Measurements from ENCODE around the gene CSRNP3.

Gene CSRNP3

DNA sequence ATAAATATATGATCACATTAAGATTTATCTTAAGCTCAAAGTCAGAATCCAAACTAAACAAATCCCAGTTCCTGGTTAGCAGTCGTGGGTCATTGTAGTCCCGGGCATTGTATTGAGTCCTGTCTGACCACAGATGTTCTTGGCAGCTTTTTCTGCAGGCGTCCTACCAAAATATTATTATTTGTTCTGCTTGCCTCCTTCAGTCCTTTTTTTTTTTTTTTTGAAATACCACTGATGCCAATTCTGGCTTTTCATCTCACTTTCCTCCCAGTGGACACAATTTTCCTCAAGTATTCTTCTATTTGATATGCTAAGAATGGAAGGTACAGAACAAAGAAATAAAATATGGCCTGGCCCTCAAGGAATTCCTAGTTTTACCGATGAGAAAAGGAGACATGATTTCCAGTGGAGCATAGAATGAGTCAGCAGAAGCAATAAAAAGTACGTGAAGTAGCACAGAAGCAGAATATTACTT, 151.6 kb downstream of the CSRNP3 start:
- TF ChIP-seq, protein P1, sequence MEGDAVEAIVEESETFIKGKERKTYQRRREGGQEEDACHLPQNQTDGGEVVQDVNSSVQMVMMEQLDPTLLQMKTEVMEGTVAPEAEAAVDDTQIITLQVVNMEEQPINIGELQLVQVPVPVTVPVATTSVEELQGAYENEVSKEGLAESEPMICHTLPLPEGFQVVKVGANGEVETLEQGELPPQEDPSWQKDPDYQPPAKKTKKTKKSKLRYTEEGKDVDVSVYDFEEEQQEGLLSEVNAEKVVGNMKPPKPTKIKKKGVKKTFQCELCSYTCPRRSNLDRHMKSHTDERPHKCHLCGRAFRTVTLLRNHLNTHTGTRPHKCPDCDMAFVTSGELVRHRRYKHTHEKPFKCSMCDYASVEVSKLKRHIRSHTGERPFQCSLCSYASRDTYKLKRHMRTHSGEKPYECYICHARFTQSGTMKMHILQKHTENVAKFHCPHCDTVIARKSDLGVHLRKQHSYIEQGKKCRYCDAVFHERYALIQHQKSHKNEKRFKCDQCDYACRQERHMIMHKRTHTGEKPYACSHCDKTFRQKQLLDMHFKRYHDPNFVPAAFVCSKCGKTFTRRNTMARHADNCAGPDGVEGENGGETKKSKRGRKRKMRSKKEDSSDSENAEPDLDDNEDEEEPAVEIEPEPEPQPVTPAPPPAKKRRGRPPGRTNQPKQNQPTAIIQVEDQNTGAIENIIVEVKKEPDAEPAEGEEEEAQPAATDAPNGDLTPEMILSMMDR (conservative IDR thresholded peaks at IDR 0.05; ENCODE audit: control insufficient read depth, insufficient read depth, low read depth, low read length) = no peak
- H3K4me3 ChIP-seq (ENCODE audit: control insufficient read depth, low read depth, low read length) = no peak overlapping the region
- peak; percentile 59 for DNase-seq (ENCODE audit: low read depth)

DNA sequence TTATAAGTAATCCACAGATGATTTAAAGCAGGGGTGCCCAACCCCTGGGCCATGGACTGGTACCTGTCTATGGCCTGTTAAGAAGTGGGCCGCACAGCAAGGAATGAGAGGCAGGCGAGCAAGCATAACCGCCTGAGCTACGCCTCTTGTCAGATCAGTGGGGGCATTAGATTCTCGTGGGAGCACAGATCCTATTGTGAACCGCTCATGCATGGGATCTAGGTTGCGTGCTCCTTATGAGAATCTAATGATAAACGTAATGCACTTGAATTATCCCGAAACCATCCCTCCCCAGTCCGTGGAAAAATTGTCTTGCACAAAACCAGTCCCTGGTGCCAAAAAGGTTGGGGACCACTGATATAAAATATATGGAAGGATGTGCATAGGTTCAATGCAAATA, 153.7 kb downstream of the CSRNP3 start:
- no peak for DNase-seq (ENCODE audit: low read depth)
- no peak overlapping the region for H3K4me3 ChIP-seq (ENCODE audit: control insufficient read depth, low read depth, low read length)
- TF ChIP-seq, protein P1 (conservative IDR thresholded peaks at IDR 0.05; ENCODE audit: control insufficient read depth, insufficient read depth, low read depth, low read length) = no peak

DNA sequence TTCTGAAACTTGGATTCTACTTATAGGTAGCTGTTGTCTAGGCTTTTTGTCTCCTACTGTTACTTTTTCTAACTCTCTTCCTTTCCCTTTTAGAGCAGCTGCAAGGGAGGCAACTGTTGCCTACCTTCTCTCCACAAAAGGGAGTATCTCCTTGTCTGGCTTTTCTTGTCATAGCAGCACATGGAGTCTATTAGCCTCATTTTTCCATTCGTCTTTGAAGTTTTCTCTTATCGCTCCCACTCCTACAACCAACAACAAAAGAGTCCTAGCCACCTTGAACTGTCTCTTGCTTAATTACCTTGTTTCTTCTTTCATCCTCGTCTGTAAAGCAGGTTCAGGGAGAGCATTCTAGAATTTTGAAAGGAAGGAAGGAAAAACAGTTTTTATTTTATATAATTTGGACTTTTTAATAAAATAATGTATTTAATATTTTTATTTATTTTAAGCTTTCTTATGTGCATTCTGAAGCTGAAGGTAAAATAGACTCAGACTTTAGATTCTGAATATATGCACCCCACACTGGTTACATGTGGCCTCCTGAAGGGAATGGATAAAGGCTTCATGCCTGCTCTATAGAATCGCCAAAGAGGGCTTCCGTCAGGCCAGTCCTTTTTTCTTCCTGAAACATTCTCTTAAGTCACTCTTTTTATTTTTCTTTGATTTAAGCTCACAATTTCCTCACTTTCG, 154.4 kb downstream of the CSRNP3 start:
- TF ChIP-seq, protein P1 (conservative IDR thresholded peaks at IDR 0.05; ENCODE audit: control insufficient read depth, insufficient read depth, low read depth, low read length) = no peak
- no peak overlapping the region for H3K4me3 ChIP-seq (ENCODE audit: control insufficient read depth, low read depth, low read length)
- DNase-seq (ENCODE audit: low read depth) = no peak

DNA sequence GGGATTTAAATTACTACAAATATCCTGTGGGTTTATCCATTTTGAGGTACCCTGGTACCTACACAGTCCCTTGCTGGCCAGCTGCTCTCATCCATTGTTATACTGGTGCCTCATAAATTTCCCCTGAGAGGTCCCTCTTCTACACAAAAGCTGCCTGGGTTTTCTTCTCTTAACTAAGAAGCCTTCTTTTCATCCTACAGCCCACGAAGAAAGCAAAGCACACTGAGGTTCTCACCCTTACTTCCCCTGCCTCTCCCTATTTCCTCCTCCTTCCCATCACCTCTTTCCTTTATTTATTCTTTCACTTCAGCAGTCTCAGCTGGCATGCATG, 154.9 kb downstream of the CSRNP3 start:
- TF ChIP-seq, protein P1 (conservative IDR thresholded peaks at IDR 0.05; ENCODE audit: control insufficient read depth, insufficient read depth, low read depth, low read length) = no peak
- H3K4me3 ChIP-seq (ENCODE audit: control insufficient read depth, low read depth, low read length) = no peak overlapping the region
- no peak for DNase-seq (ENCODE audit: low read depth)

DNA sequence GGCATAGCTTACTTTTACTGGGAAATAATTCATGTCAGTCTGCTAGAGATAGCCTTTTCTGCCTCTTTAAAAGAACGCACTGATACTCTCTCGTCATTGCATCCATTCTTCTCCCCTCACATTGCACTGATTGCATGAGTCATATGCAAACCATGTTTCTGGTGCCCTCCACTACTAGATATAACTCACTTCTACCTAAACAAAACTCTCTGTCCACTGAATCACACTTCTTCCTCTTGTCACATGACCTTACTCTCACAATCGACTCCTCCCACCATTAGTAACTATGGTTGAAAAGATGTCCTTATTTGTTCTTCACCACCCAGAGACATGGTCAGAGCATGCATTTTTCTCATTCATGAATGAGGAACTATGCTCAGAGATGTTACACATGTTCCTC, 158.0 kb downstream of the CSRNP3 start:
- H3K4me3 ChIP-seq (ENCODE audit: control insufficient read depth, low read depth, low read length) = no peak overlapping the region
- DNase-seq (ENCODE audit: low read depth) = peak; percentile 63
- TF ChIP-seq, protein P1 (conservative IDR thresholded peaks at IDR 0.05; ENCODE audit: control insufficient read depth, insufficient read depth, low read depth, low read length) = no peak

DNA sequence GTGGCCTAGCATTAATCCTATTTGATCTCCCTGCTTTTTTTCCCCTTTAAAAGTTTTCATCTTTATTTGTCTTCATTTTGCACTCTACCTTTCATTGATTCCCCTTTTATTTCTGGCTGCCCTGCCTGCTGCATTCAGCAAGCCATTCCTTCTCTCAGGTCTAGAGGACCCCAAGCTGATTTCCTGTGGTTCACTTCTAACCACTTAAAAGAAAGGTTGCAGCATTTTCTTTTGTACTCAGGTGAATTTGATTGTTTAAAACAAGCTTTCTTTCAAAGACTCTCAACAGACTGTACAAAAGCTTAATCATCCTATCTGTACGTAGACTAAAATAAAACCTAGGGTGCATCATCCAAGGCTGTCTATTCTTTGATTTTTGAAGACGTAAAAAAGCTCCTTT, 160.3 kb downstream of the CSRNP3 start:
- H3K4me3 ChIP-seq (ENCODE audit: control insufficient read depth, low read depth, low read length) = no peak overlapping the region
- DNase-seq (ENCODE audit: low read depth) = no peak
- TF ChIP-seq, protein P1 (conservative IDR thresholded peaks at IDR 0.05; ENCODE audit: control insufficient read depth, insufficient read depth, low read depth, low read length) = no peak

DNA sequence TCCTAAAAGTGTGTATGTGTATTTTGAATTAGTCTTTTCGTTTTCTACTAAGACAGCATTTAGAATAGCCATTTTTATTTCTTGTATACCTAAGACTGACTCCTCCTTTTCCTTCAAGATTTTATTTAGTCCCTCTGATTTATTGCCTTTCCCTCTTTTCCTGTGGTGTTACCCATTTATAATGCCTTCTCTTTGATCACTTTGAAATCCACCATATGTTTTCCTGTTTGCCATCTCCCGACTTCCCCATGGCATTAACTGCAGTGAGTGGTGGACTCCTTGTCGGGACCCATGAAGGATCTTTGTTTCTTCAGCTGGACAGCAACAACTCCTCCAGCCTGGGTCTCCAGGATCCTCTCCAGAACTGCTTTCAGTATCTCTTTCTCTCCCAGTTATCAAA, 160.7 kb downstream of the CSRNP3 start:
- no peak overlapping the region for H3K4me3 ChIP-seq (ENCODE audit: control insufficient read depth, low read depth, low read length)
- TF ChIP-seq, protein P1 (conservative IDR thresholded peaks at IDR 0.05; ENCODE audit: control insufficient read depth, insufficient read depth, low read depth, low read length) = no peak
- no peak for DNase-seq (ENCODE audit: low read depth)

Data from fibroblast of mammary gland (primary cell).